Stimulated activated memory B cell treated with anti-CD40 and anti-IgM and Interleukin-4, amounts not matched to agents 10 μg/mL and 1 μg/mL and 100 μg/mL, for 72 hours (primary cell): Measurements from ENCODE around the gene ENKD1.
A peak's percentile ranks its signal among the peaks of the same experiment; 100 is the strongest.

ENCODE experiments used
- ATAC-seq: fragments of 150-1000 bp; cut with Tn5 transposase; 2 replicates; pipeline ENCODE4 v1.10.0; 2021
- H3K27ac Mint-ChIP-seq: one replicate; pipeline ENCODE4 v1.8.0; 2022; ENCODE audit warnings: mild to moderate bottlenecking, mixed read lengths
- H3K27me3 Mint-ChIP-seq: one replicate; pipeline ENCODE4 v1.8.0; 2022; ENCODE audit warnings: mixed read lengths
- H3K36me3 Mint-ChIP-seq: one replicate; pipeline ENCODE4 v1.8.0; 2022; ENCODE audit warnings: mixed read lengths
- H3K4me1 Mint-ChIP-seq: one replicate; pipeline ENCODE4 v1.8.0; 2022; ENCODE audit warnings: mixed read lengths
- H3K4me3 Mint-ChIP-seq: one replicate; pipeline ENCODE4 v1.8.0; 2022; ENCODE audit warnings: mild to moderate bottlenecking, moderate library complexity, mixed read lengths
- H3K9me3 Mint-ChIP-seq: one replicate; pipeline ENCODE4 v1.8.0; 2022; ENCODE audit warnings: mixed read lengths

The ENKD1 gene

DNA sequence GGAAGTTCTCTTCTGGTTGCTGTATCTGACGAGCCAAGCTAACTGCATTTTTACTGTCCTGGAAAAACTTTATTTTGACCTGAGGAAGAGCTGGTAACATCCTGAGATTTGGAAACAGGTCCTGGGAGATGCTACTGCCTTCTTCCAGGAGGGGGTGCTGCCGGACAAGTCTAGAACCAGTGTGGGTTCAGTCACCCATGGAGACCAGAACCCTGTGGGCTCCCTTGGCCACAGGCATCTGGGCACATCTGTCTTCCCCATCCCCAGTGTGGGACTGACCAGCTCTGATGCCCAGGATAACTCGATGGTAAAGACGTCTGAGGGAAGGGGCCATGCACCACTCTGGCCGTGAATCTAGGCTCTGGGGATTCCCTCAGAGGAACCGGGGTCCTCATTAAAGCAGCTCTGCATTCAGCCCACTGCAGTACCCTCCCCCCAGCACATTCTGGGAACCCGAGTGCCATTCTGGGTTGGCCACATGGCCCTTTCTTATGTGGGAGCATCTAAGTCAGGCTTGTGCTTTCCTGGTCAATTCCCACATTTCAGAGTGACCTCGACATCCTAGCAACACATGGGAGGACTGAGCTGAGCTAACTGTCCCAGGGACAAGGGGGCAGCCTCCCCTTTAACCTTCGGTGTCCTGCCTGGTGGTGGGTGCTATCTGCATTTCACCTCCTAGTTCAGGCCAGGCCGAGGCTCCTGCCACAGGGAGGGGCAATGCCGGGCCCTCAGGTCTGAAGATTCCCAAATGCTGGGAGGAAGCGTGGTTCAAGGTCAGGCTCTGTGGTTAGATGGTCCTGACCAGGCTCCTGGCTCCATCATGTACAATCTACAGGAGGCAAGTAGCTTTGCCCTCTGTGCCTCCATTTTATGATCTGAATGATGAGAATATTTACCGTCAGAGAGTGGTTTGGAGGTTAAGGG lies 6.5 kb upstream of the ENKD1 start:
- H3K4me3 Mint-ChIP-seq, result no peak overlapping the region
- no peaks in the 10 kb centered on the region for H3K27me3 Mint-ChIP-seq
- H3K27ac Mint-ChIP-seq, result peak overlapping the region; percentile 62
- peaks cover 52% of the 10 kb centered on the region for H3K4me1 Mint-ChIP-seq
- no peaks in the 10 kb centered on the region for H3K9me3 Mint-ChIP-seq
- peak; percentile 60 for ATAC-seq
- peaks cover 9% of the 10 kb centered on the region for H3K36me3 Mint-ChIP-seq

DNA sequence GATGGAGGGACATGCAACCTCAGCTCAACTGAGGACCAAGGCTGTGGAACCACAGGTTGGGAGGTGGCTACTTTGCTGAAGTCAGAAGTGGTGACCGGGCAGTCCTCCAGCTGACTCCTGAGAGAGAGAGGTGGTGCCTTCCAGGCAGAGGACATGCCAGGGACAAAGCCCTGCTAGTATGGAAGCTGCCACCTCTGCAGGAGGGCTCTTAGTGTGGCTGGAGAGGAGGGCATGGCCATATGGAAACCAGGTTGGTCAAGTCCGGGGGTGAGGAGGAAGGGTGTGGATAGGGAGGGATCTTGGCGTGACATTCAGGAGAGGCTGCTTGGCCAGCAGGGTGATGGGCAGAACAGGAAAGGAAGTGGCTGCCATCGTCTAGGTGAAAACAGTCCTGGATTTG lies 5.8 kb upstream of the ENKD1 start:
- Mint-ChIP-seq H3K36me3 (peaks cover 9% of the 10 kb centered on the region), H3K27me3 (no peaks in the 10 kb centered on the region), H3K9me3 (no peaks in the 10 kb centered on the region), H3K4me3 (no peak overlapping the region), H3K27ac (peak overlapping the region; percentile 62), H3K4me1 (peaks cover 58% of the 10 kb centered on the region)
- ATAC-seq, result no peak

DNA sequence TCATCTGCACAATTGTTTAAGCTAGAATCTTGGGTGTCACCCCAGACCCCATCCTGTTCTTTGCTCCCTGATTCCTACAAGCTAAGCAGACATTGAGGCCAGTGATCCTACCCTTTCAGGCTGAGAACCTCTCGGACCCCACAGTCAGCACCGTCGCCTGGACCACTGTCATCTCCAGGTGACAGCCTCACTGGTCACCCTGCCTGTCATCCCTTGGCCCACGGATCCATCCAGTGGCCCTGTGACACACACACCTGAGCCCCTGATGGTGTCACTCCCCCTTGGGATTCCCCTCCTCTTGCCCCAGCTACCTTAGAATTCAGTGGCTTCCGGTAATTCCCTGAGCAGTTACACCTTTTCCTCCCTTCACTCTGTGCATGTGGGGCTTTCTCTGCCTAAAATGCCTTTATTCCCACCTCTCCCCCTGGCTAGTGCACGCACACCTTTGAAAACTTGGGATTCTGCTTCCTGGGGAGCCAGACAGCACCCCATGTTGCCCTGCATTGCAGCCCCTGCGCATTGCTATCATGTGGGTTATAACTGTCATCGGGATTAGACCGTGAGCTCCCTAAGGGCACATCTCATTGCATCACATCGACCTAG lies 3.0 kb upstream of the ENKD1 start:
- Mint-ChIP-seq H3K4me3 (no peak overlapping the region), H3K4me1 (peaks cover 60% of the 10 kb centered on the region), H3K27me3 (no peaks in the 10 kb centered on the region), H3K9me3 (no peaks in the 10 kb centered on the region), H3K27ac (peak overlapping the region; percentile 92), H3K36me3 (peaks cover 6% of the 10 kb centered on the region)
- ATAC-seq, result no peak

DNA sequence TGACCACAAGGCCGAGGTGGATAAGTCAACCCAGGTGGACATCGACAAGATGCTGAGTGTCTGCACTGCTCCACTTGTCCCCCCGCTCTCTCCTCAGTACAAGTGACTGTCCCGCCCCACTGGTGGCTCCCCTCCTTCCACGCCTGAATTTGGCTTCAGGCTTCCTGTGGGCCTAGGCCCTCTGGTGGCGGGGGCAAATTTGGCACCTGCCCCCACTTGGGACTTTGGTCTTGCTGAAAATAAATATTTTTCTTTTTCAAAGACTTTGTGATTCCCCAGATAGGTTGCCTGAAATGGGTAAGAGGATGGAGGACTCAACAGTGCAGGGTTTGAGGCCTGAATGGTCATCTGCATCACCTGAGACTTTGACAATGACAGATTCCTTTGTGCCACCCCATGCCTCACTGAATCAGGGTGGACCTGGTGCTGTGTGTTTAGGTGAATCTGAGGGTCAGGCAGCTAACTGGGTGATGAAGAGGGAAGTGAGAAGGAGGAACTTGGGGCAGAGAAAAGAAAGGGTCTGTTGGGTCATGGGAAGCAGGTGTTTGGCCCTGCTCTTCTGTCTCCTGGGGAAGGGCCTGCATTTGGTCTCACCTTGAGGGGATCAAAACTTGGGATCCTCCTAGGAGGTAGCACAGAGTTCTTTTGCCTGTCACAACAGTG lies 2.1 kb upstream of the ENKD1 start:
- H3K4me3 Mint-ChIP-seq, result peak overlapping the region; percentile 17
- no peaks in the 10 kb centered on the region for H3K27me3 Mint-ChIP-seq
- peaks cover 13% of the 10 kb centered on the region for H3K36me3 Mint-ChIP-seq
- H3K9me3 Mint-ChIP-seq, result no peaks in the 10 kb centered on the region
- ATAC-seq, result peak; percentile 41
- H3K4me1 Mint-ChIP-seq, result peaks cover 60% of the 10 kb centered on the region
- H3K27ac Mint-ChIP-seq, result peak overlapping the region; percentile 92

DNA sequence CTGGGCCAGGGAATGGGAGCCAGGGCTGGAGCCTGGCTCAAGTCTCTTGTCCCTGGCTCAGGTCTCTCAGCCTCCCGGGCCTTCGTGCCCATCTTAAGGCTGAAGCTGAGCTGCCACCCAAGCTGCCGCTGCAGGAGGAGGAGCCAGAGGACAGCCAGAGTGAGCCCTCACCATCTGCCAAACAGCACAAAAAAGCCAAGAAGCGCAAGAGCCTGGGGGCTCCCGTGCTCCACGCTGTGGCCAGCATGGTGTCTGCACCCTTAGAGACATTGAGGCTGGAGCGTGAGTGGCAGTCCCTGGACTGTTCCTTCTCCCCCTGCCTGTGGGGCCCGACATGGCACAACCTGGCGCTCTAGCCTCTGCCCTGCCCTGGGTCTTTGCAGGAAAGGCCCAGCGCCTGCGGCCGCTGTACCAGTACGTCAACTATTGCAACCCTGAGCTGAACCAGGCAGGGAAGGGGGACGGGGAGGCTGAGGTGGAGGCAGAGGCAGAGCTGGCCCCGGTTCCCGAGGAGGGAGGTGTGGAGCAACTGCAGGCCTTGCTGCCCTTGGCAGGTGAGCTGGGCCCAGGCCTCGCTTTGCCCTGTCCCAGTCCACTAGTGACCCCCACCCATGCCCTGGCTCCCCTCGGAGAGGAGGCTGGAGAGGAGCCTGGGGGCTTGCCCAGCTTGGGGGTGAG lies 1.4 kb upstream of the ENKD1 start:
- peak overlapping the region; percentile 88 for H3K4me3 Mint-ChIP-seq
- peak overlapping the region; percentile 92 for H3K27ac Mint-ChIP-seq
- peak; percentile 84 for ATAC-seq
- H3K9me3 Mint-ChIP-seq, result no peaks in the 10 kb centered on the region
- H3K4me1 Mint-ChIP-seq, result peaks cover 60% of the 10 kb centered on the region
- no peaks in the 10 kb centered on the region for H3K27me3 Mint-ChIP-seq
- peaks cover 13% of the 10 kb centered on the region for H3K36me3 Mint-ChIP-seq

DNA sequence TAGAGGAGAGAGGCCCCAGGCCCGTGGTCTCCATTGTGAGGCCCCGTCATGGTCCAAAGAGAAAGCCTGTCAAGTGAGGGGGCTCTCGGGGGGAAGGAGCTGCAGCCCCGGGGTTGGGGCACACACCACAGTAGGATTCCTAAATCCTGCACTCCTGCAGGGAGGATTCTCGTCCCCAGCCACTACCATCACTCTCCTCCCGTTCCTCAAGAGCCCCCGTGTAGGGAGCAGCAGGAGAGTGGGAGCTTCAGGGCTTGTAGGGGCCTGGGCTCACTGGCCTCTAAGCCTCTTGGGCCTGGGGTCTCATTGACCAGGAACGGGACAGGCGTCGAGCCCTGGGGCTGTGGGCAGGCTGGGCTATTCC lies 885 bp upstream of the ENKD1 start:
- Mint-ChIP-seq H3K27me3 (no peaks in the 10 kb centered on the region), H3K27ac (peak overlapping the region; percentile 92)
- ATAC-seq, result no peak

GRCh38 chr16:67666032-67666551 lies 458 bp downstream of the ENKD1 start:
- peaks cover 59% of the 10 kb centered on the region for H3K4me1 Mint-ChIP-seq
- H3K27ac Mint-ChIP-seq, result peak overlapping the region; percentile 92
- no peaks in the 10 kb centered on the region for H3K27me3 Mint-ChIP-seq
- H3K36me3 Mint-ChIP-seq, result peaks cover 13% of the 10 kb centered on the region
- ATAC-seq, result peak; percentile 1
- no peaks in the 10 kb centered on the region for H3K9me3 Mint-ChIP-seq
- H3K4me3 Mint-ChIP-seq, result peak overlapping the region; percentile 88

More for the DNA sequence above, 885 bp upstream of the ENKD1 start:
- Mint-ChIP-seq H3K4me3 (peak overlapping the region; percentile 88), H3K4me1 (peaks cover 55% of the 10 kb centered on the region), H3K9me3 (no peaks in the 10 kb centered on the region), H3K36me3 (peaks cover 13% of the 10 kb centered on the region)

- Mint-ChIP-seq H3K4me3 (peak overlapping the region; percentile 68), H3K27ac (peak overlapping the region; percentile 92), H3K4me1 (peaks cover 62% of the 10 kb centered on the region), H3K27me3 (no peaks in the 10 kb centered on the region), H3K36me3 (peaks cover 13% of the 10 kb centered on the region), H3K9me3 (no peaks in the 10 kb centered on the region)
- ATAC-seq, result no peak
These were observed 952 bp downstream of the ENKD1 start for GRCh38 chr16:67665598-67665997.

- H3K4me1 Mint-ChIP-seq, result peaks cover 59% of the 10 kb centered on the region
- H3K27me3 Mint-ChIP-seq, result no peaks in the 10 kb centered on the region
- peaks cover 13% of the 10 kb centered on the region for H3K36me3 Mint-ChIP-seq
- ATAC-seq, result no peak
- H3K4me3 Mint-ChIP-seq, result no peak overlapping the region
- H3K27ac Mint-ChIP-seq, result no peak overlapping the region
- no peaks in the 10 kb centered on the region for H3K9me3 Mint-ChIP-seq
These were observed 1.7 kb downstream of the ENKD1 start for GRCh38 chr16:67664871-67665270.

- ATAC-seq, result no peak
- Mint-ChIP-seq H3K9me3 (no peaks in the 10 kb centered on the region), H3K27me3 (no peaks in the 10 kb centered on the region), H3K36me3 (peaks cover 16% of the 10 kb centered on the region), H3K27ac (no peak overlapping the region), H3K4me1 (peaks cover 59% of the 10 kb centered on the region), H3K4me3 (no peak overlapping the region)
These were observed 2.3 kb downstream of the ENKD1 start for GRCh38 chr16:67664258-67664657.

DNA sequence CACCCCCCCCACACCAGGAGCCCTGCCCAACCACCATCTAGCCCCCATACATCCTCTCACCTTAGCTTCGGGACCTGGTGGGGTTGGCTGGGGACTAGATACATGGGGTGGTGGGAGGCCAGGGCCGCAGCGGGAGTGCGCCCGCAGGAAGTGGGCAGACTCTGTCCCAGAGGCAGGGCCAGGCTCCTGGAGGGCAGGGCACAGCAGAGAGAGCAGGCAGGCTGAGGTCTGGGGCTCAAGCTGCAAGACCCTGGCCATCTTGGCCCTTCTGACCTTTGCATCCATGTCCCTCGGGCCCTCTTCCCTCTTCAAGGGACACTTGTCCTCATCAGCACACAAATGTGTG lies 2.7 kb downstream of the ENKD1 start:
- Mint-ChIP-seq H3K4me1 (peaks cover 59% of the 10 kb centered on the region), H3K9me3 (no peaks in the 10 kb centered on the region), H3K4me3 (no peak overlapping the region), H3K27ac (no peak overlapping the region), H3K36me3 (peaks cover 16% of the 10 kb centered on the region), H3K27me3 (no peaks in the 10 kb centered on the region)
- no peak for ATAC-seq

- H3K9me3 Mint-ChIP-seq, result no peaks in the 10 kb centered on the region
- peaks cover 16% of the 10 kb centered on the region for H3K36me3 Mint-ChIP-seq
- ATAC-seq, result no peak
- no peaks in the 10 kb centered on the region for H3K27me3 Mint-ChIP-seq
- no peak overlapping the region for H3K27ac Mint-ChIP-seq
- H3K4me3 Mint-ChIP-seq, result no peak overlapping the region
- H3K4me1 Mint-ChIP-seq, result peaks cover 59% of the 10 kb centered on the region
These were observed 3.2 kb downstream of the ENKD1 start for GRCh38 chr16:67663151-67663876.

- Mint-ChIP-seq H3K27ac (no peak overlapping the region), H3K36me3 (peaks cover 16% of the 10 kb centered on the region), H3K4me3 (no peak overlapping the region), H3K27me3 (no peaks in the 10 kb centered on the region), H3K4me1 (peaks cover 59% of the 10 kb centered on the region), H3K9me3 (no peaks in the 10 kb centered on the region)
- ATAC-seq, result no peak
These were observed 3.9 kb downstream of the ENKD1 start for GRCh38 chr16:67662653-67663010.

- H3K27ac Mint-ChIP-seq, result peak overlapping the region; percentile 90
- peak overlapping the region; percentile 85 for H3K4me3 Mint-ChIP-seq
- H3K36me3 Mint-ChIP-seq, result peaks cover 16% of the 10 kb centered on the region
- ATAC-seq, result no peak
- H3K27me3 Mint-ChIP-seq, result no peaks in the 10 kb centered on the region
- no peaks in the 10 kb centered on the region for H3K9me3 Mint-ChIP-seq
- peaks cover 55% of the 10 kb centered on the region for H3K4me1 Mint-ChIP-seq
These were observed 4.5 kb downstream of the ENKD1 start for GRCh38 chr16:67661886-67662652.
